Measurements from ENCODE around the gene PTPRT.

DNA sequence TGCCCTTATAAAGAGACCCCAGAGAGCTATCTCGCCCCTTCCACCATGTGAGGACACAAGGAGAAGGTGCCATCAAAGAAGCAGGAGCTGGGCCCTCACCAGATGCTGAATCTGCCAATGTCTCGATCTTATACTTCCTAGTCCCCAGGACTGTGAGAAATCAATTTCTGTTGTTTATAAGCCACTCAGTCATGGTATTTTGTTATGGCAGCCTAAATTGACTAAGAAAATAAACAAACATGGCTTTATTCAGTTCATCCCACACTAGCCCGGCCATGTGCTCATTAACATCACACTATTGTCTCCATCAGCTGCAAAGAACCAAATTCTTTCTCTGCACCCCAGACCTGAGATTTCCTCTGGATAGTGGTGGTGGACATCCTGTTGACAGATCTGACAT, 302.4 kb downstream of the PTPRT start:
- TF ChIP-seq, protein P1, sequence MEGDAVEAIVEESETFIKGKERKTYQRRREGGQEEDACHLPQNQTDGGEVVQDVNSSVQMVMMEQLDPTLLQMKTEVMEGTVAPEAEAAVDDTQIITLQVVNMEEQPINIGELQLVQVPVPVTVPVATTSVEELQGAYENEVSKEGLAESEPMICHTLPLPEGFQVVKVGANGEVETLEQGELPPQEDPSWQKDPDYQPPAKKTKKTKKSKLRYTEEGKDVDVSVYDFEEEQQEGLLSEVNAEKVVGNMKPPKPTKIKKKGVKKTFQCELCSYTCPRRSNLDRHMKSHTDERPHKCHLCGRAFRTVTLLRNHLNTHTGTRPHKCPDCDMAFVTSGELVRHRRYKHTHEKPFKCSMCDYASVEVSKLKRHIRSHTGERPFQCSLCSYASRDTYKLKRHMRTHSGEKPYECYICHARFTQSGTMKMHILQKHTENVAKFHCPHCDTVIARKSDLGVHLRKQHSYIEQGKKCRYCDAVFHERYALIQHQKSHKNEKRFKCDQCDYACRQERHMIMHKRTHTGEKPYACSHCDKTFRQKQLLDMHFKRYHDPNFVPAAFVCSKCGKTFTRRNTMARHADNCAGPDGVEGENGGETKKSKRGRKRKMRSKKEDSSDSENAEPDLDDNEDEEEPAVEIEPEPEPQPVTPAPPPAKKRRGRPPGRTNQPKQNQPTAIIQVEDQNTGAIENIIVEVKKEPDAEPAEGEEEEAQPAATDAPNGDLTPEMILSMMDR (IDR thresholded peaks at IDR 0.05): no peak
- TF ChIP-seq EP300 (IDR thresholded peaks at IDR 0.05): no peak
